ENCODE measurements around the gene ATP2C2. TPM values are rescaled to one million over a fixed set of nuclear protein-coding genes. Genes with fewer than 3 reads are reported as not detected.

Gene ATP2C2
- total and polyA plus RNA-seq, 9 of the 15 experiments (the other 6 are each of a cell fraction or from before 2014, with no cell fraction given), result 0.75 TPM; not detected in 8

DNA sequence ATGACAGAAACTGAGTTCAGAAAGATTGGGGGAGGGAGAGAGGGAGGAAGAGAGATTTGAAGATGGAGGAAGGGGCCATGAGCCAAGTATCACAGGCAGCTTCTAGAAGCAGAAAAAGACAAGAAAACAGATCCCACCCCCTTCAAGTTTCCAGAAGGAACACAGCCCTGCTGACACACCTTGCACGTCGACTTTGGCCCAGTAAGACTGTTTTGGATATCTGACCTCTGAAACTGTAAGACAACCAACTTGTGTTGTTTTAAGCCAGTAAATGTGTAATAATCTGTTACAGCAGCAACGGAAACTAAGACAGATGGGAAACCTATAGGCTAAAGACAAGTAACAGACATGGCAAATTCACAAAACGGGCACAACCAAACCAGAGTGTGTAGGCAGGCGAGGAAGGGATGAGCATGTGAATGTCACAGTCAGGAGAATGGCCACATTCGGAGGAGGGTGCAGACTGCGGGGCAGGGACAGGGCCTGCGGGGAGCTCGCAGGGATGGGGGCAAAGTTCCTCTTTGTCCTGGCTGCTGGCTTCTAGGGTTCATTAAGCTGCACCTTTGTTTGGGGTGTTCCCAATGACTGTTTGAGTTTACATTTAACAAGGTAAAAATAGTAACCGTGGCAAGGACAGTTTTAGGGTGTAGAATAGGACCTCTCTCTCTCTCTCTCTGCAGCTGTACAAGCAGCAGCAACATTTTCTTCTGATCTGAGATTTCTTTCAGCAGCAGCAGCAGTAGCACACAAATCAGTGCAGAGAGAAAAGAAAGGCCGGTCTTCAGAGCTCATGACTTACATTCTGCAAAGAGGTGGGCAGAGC, 18.3 kb upstream of the ATP2C2 start:
- no TSS peak for BruUV-seq (replicated peaks)
- Histone ChIP-seq H3K4me1 (replicated peaks in 1 of 2; ENCODE audit: control insufficient read depth in 2 of 2, insufficient read depth in 2 of 2, low read length in 2 of 2) (no peaks in the 10 kb centered on the region), H3K79me2 (ENCODE audit: control insufficient read depth, insufficient read depth, low read length) (no peaks in the 10 kb centered on the region), H3K9me1 (ENCODE audit: control insufficient read depth, insufficient read depth, low read length) (no peaks in the 10 kb centered on the region), H4K20me1 (replicated peaks; ENCODE audit: control insufficient read depth, insufficient read depth, low read length) (peaks cover 12% of the 10 kb centered on the region; the same call in 1 of the 2 replicates), H3K9me3 (replicated peaks; ENCODE audit: control insufficient read depth, insufficient read depth, low read depth, low read length) (no peaks in the 10 kb centered on the region), H3K36me3 (ENCODE audit: control insufficient read depth, insufficient read depth, low read length) (no peaks in the 10 kb centered on the region), H3K9ac (ENCODE audit: insufficient read depth in 1 of 2, low read depth in 2 of 2, low read length in 2 of 2) (no peak overlapping the region), H2AFZ (ENCODE audit: low read depth, low read length) (no peak overlapping the region), H3K27ac (ENCODE audit: extremely low read depth, low read depth, low read length) (no peak overlapping the region), H3K4me2 (ENCODE audit: insufficient read depth, low read length) (no peak overlapping the region), H3K4me3 (no peak overlapping the region), H3K27me3 (ENCODE audit: control insufficient read depth in 2 of 2, insufficient read depth in 2 of 2, low read length in 2 of 2) (peaks cover 42 to 75% of the 10 kb centered on the region in 2 experiments)
- intact Hi-C loops (cut with micrococcal nuclease), result no loop called here
- no peak for FAIRE-seq
- in situ Hi-C loops (cut with MboI), result no loop called here
- under 1% methylated on average over 11 of the region's 11 CpGs for WGBS (ENCODE audit: insufficient coverage, low coverage, missing lambda C conversion rate)
- ATAC-seq, result no peak
- CTCF ChIA-PET (ENCODE audit: low intra/inter-chr PET ratio), result no interaction called here
- no peak for DNase-seq (ENCODE audit: extremely low read depth in 1 of 4, low spot score in 3 of 4)
- POLR2A ChIA-PET, result interaction anchor here (0.6 to 0.9 kb wide), 4 partner anchors 11 to 178 kb away, joined by 3 to 4 read pairs (median 4); no protein-coding TSS in a partner anchor
- no peak for TF ChIP-seq BHLHE40 (IDR thresholded peaks at IDR 0.05; ENCODE audit: low read length)
- no peak for TF ChIP-seq CSDE1 (IDR thresholded peaks at IDR 0.05)
- TF ChIP-seq ZNF184 (CRISPR knock-in tag; IDR thresholded peaks at IDR 0.05), result no peak
- TF ChIP-seq, protein P1, sequence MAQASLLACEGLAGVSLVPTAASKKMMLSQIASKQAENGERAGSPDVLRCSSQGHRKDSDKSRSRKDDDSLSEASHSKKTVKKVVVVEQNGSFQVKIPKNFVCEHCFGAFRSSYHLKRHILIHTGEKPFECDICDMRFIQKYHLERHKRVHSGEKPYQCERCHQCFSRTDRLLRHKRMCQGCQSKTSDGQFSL (CRISPR knock-in tag; IDR thresholded peaks at IDR 0.05), result no peak
- TF ChIP-seq, protein P1 (tag; IDR thresholded peaks at IDR 0.05), result no peak
- TF ChIP-seq ZNF668 (CRISPR knock-in tag; IDR thresholded peaks at IDR 0.05), result no peak
- TF ChIP-seq, protein P2, sequence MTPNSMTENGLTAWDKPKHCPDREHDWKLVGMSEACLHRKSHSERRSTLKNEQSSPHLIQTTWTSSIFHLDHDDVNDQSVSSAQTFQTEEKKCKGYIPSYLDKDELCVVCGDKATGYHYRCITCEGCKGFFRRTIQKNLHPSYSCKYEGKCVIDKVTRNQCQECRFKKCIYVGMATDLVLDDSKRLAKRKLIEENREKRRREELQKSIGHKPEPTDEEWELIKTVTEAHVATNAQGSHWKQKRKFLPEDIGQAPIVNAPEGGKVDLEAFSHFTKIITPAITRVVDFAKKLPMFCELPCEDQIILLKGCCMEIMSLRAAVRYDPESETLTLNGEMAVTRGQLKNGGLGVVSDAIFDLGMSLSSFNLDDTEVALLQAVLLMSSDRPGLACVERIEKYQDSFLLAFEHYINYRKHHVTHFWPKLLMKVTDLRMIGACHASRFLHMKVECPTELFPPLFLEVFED (CRISPR knock-in tag; conservative IDR thresholded peaks at IDR 0.05), result no peak
- no peak for TF ChIP-seq ZNF707 (CRISPR knock-in tag; conservative IDR thresholded peaks at IDR 0.05)
- TF ChIP-seq MYNN (IDR thresholded peaks at IDR 0.05), result no peak
- no peak for TF ChIP-seq MYNN (CRISPR knock-in tag; IDR thresholded peaks at IDR 0.05)
- TF ChIP-seq, protein P3, sequence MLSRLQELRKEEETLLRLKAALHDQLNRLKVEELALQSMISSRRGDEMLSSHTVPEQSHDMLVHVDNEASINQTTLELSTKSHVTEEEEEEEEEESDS (CRISPR knock-in tag; IDR thresholded peaks at IDR 0.05), result no peak
- no peak for TF ChIP-seq BMI1 (IDR thresholded peaks at IDR 0.05; ENCODE audit: low read length)
- TF ChIP-seq ETV5 (CRISPR knock-in tag; IDR thresholded peaks at IDR 0.05; ENCODE audit: low read depth), result no peak
- TF ChIP-seq STAG1 (CRISPR knock-in tag; IDR thresholded peaks at IDR 0.05; ENCODE audit: borderline replicate concordance), result no peak
- TF ChIP-seq, protein P4, sequence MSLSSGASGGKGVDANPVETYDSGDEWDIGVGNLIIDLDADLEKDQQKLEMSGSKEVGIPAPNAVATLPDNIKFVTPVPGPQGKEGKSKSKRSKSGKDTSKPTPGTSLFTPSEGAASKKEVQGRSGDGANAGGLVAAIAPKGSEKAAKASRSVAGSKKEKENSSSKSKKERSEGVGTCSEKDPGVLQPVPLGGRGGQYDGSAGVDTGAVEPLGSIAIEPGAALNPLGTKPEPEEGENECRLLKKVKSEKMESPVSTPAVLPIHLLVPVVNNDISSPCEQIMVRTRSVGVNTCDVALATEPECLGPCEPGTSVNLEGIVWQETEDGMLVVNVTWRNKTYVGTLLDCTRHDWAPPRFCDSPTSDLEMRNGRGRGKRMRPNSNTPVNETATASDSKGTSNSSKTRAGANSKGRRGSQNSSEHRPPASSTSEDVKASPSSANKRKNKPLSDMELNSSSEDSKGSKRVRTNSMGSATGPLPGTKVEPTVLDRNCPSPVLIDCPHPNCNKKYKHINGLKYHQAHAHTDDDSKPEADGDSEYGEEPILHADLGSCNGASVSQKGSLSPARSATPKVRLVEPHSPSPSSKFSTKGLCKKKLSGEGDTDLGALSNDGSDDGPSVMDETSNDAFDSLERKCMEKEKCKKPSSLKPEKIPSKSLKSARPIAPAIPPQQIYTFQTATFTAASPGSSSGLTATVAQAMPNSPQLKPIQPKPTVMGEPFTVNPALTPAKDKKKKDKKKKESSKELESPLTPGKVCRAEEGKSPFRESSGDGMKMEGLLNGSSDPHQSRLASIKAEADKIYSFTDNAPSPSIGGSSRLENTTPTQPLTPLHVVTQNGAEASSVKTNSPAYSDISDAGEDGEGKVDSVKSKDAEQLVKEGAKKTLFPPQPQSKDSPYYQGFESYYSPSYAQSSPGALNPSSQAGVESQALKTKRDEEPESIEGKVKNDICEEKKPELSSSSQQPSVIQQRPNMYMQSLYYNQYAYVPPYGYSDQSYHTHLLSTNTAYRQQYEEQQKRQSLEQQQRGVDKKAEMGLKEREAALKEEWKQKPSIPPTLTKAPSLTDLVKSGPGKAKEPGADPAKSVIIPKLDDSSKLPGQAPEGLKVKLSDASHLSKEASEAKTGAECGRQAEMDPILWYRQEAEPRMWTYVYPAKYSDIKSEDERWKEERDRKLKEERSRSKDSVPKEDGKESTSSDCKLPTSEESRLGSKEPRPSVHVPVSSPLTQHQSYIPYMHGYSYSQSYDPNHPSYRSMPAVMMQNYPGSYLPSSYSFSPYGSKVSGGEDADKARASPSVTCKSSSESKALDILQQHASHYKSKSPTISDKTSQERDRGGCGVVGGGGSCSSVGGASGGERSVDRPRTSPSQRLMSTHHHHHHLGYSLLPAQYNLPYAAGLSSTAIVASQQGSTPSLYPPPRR (CRISPR knock-in tag; IDR thresholded peaks at IDR 0.05; ENCODE audit: borderline replicate concordance), result no peak

Measured in K562 (cell line).